GM23338 (cell line): Measurements from ENCODE around the gene CXXC5. TPM values are rescaled to one million over a fixed set of nuclear protein-coding genes. Genes with fewer than 3 reads are reported as not detected.

Source experiments
- ATAC-seq: fragments of 200-7000 bp; cut with Tn5 transposase; 3 replicates; pipeline ENCODE4 v1.9.1; 2020
- DNase-seq: peaks from one replicate; pipeline ENCODE4 v3.0.0-alpha.2; 2015; ENCODE audit warnings: low spot score
- H2AFZ ChIP-seq: fragments of 200-600 bp; sonication (generic); 2 replicates; pipeline ENCODE4 v1.8.0; 2016; ENCODE audit warnings: antibody characterized with exemption, mild to moderate bottlenecking, moderate library complexity
- H3F3A ChIP-seq: fragments of 200-600 bp; sonication (generic); replicated peaks from 2 replicates; pipeline ENCODE4 v1.8.0; 2017; ENCODE audit warnings: antibody characterized with exemption, mixed run types, low read depth
- H3K27ac ChIP-seq: fragments of 200-600 bp; sonication (generic); 2 replicates; pipeline ENCODE4 v1.6.1; 2016; ENCODE audit warnings: low read depth
- H3K27me3 ChIP-seq: fragments of 200-600 bp; sonication (generic); 2 replicates; pipeline ENCODE4 v1.8.0; 2016; ENCODE audit warnings: mild to moderate bottlenecking, mixed run types, moderate library complexity; ENCODE audit not compliant: insufficient read depth
- H3K36me3 ChIP-seq: fragments of 200-600 bp; sonication (generic); 2 replicates; pipeline ENCODE4 v1.8.0; 2016; ENCODE audit warnings: mild to moderate bottlenecking; ENCODE audit not compliant: insufficient read depth
- H3K4me1 ChIP-seq: fragments of 200-600 bp; sonication (generic); 2 replicates; pipeline ENCODE4 v1.8.0; 2016; ENCODE audit warnings: mild to moderate bottlenecking, moderate library complexity; ENCODE audit not compliant: insufficient read depth
- H3K4me2 ChIP-seq: fragments of 200-600 bp; sonication (generic); 2 replicates; pipeline ENCODE4 v1.7.1; 2017; ENCODE audit warnings: mixed run types
- H3K4me3 ChIP-seq: fragments of 200-600 bp; sonication (generic); 2 replicates; pipeline ENCODE4 v1.6.1; 2016; ENCODE audit warnings: mixed run types
- H3K79me2 ChIP-seq: fragments of 200-600 bp; sonication (generic); replicated peaks from 2 replicates; pipeline ENCODE4 v1.8.0; 2017; ENCODE audit warnings: mild to moderate bottlenecking; ENCODE audit not compliant: insufficient read depth
- H3K9me2 ChIP-seq: fragments of 200-600 bp; sonication (generic); 2 replicates; pipeline ENCODE4 v1.8.0; 2017; ENCODE audit not compliant: insufficient read depth
- H4K20me1 ChIP-seq: fragments of 200-600 bp; sonication (generic); replicated peaks from 2 replicates; pipeline ENCODE4 v1.8.0; 2017; ENCODE audit warnings: mild to moderate bottlenecking; ENCODE audit not compliant: insufficient read depth
- H3K27ac Mint-ChIP-seq: 2 replicates; pipeline ENCODE4 v1.8.0; 2020; ENCODE audit warnings: inconsistent platforms, mild to moderate bottlenecking, moderate library complexity, mixed read lengths
- H3K27me3 Mint-ChIP-seq: 3 replicates; pipeline ENCODE4 v1.8.0; 2022; ENCODE audit warnings: low read depth, mild to moderate bottlenecking, moderate library complexity, mixed read lengths, inconsistent platforms; ENCODE audit not compliant: insufficient read depth, poor library complexity
- H3K36me3 Mint-ChIP-seq: 3 replicates; pipeline ENCODE4 v1.8.0; 2021; ENCODE audit warnings: low read depth, mild to moderate bottlenecking, inconsistent platforms, moderate library complexity, mixed read lengths
- H3K4me1 Mint-ChIP-seq: 3 replicates; pipeline ENCODE4 v1.8.0; 2020; ENCODE audit warnings: mild to moderate bottlenecking, inconsistent platforms, mixed read lengths
- H3K4me3 Mint-ChIP-seq: 3 replicates; pipeline ENCODE4 v1.8.0; 2021; ENCODE audit warnings: moderate library complexity, mild to moderate bottlenecking, inconsistent platforms, mixed read lengths
- H3K9me3 Mint-ChIP-seq: 3 replicates; pipeline ENCODE4 v1.8.0; 2020; ENCODE audit warnings: moderate library complexity, mild to moderate bottlenecking, inconsistent platforms, mixed read lengths
- CREB1 ChIP-seq: fragments of 250-450 bp; sonication (Bioruptor Pico); IDR thresholded peaks from 2 replicates; pipeline ENCODE4 v1.5.0; 2020; ENCODE audit warnings: low read depth, mild to moderate bottlenecking, moderate library complexity
- ETS1 ChIP-seq: IDR thresholded peaks from 2 replicates; pipeline ENCODE4 v1.6.1; 2016; ENCODE audit warnings: antibody characterized with exemption
- EZH2 ChIP-seq: fragments of 200-600 bp; sonication (generic); IDR thresholded peaks from one replicate; pipeline ENCODE4 v1.8.0; 2017; ENCODE audit warnings: antibody characterized with exemption, mild to moderate bottlenecking, low read depth; ENCODE audit not compliant: unreplicated experiment
- EZH2phosphoT487 ChIP-seq: fragments of 200-600 bp; sonication (generic); IDR thresholded peaks from one replicate; pipeline ENCODE4 v1.8.1; 2018; ENCODE audit warnings: antibody characterized with exemption; ENCODE audit not compliant: unreplicated experiment
- NANOG ChIP-seq: IDR thresholded peaks from 2 replicates; pipeline ENCODE4 v1.6.1; 2016; ENCODE audit warnings: antibody characterized with exemption, borderline replicate concordance
- REST ChIP-seq: IDR thresholded peaks from one replicate; pipeline ENCODE4 v1.6.1; 2018; ENCODE audit warnings: antibody characterized with exemption; ENCODE audit not compliant: unreplicated experiment
- STAT1 ChIP-seq: IDR thresholded peaks from one replicate; pipeline ENCODE4 v1.6.1; 2016; ENCODE audit warnings: antibody characterized with exemption; ENCODE audit not compliant: unreplicated experiment
- ZNF114 ChIP-seq: fragments of 250-450 bp; sonication (Bioruptor Pico); IDR thresholded peaks from 2 replicates; pipeline ENCODE4 v1.5.0; 2020; ENCODE audit warnings: mild to moderate bottlenecking, moderate library complexity
- ZNF462 ChIP-seq: fragments of 250-450 bp; sonication (Bioruptor Pico); IDR thresholded peaks from 2 replicates; pipeline ENCODE4 v1.5.0; 2020; ENCODE audit warnings: mild to moderate bottlenecking, moderate library complexity
- polyA plus RNA-seq: library from polyadenylated mRNA; unstranded; fragments of >200 nt; fragmentation: Nextera tagmentation; extraction: Ambion mirVana; gene quantifications from 2 replicates; pipeline ENCODE4 v1.2.1, GENCODE V29; 2016
- total RNA-seq: library from RNA; depleted of rRNA; stranded (reverse); fragments of >200 nt; shearing (Covaris generic); gene quantifications from 2 replicates; pipeline ENCODE4 v1.2.3, GENCODE V29; 2014

CXXC5 gene
- total and polyA plus RNA-seq, 2 experiments from 2014 or later, result 63.3 to 111 TPM

- peaks cover 81% of the 10 kb centered on the region for H4K20me1 ChIP-seq
- DNase-seq (no peak), ATAC-seq (no peak)
- H3K27me3 ChIP-seq, result no peaks in the 10 kb centered on the region
- Mint-ChIP-seq H3K4me1 (peaks cover 74% of the 10 kb centered on the region), H3K4me3 (peak overlapping the region; percentile 14; the same call in 1 of the 3 replicates), H3K27me3 (peaks cover 27% of the 10 kb centered on the region), H3K27ac (peak overlapping the region; percentile 72; the same call in 1 of the 2 replicates), H3K36me3 (no peaks in the 10 kb centered on the region), H3K9me3 (no peaks in the 10 kb centered on the region)
- H3K4me1 ChIP-seq, result peaks cover 51% of the 10 kb centered on the region
- H3K4me2 ChIP-seq, result peak overlapping the region; percentile 68
- H2AFZ ChIP-seq, result no peak overlapping the region
- H3K36me3 ChIP-seq, result no peaks in the 10 kb centered on the region
- no peak overlapping the region for H3K27ac ChIP-seq
- peaks cover 8% of the 10 kb centered on the region; the same call in 1 of the 2 replicates for H3F3A ChIP-seq
- H3K9me2 ChIP-seq, result no peaks in the 10 kb centered on the region
- TF ChIP-seq CREB1 (CRISPR knock-in tag), result no peak
- TF ChIP-seq EZH2phosphoT487, result no peak
- TF ChIP-seq ZNF114 (CRISPR knock-in tag), result no peak
- TF ChIP-seq REST, result no peak
- no peak for TF ChIP-seq STAT1
- no peak for TF ChIP-seq NANOG
- no peak for TF ChIP-seq EZH2
- no peak for TF ChIP-seq ZNF462 (CRISPR knock-in tag)
- no peak for TF ChIP-seq ETS1
- peak overlapping the region; percentile 3; the same call in 1 of the 2 replicates for H3K4me3 ChIP-seq
- H3K79me2 ChIP-seq, result peaks cover 97% of the 10 kb centered on the region
Observed at GRCh38 chr5:139660105-139660922, 12.2 kb downstream of the CXXC5 start.
